Neural cell (in vitro differentiated cells): ENCODE measurements around the gene SERGEF. TPM values are rescaled to one million over a fixed set of nuclear protein-coding genes. Genes with fewer than 3 reads are reported as not detected.

ENCODE experiments used
- H2AFZ ChIP-seq: fragments of 200-600, 300-800 bp; sonication (generic), shearing (Covaris generic); 2 replicates; pipeline ENCODE4 v1.6.0; 2014; ENCODE audit warnings: low read depth, mild to moderate bottlenecking, antibody characterized with exemption, low read length, moderate library complexity
- H3F3A ChIP-seq: fragments of 200-600 bp; shearing (Covaris generic); 2 replicates; pipeline ENCODE4 v1.6.1; 2016; ENCODE audit warnings: mild to moderate bottlenecking, moderate library complexity, mixed read lengths, antibody characterized with exemption, low read length; ENCODE audit not compliant: insufficient read depth, poor library complexity, severe bottlenecking
- H3K27ac ChIP-seq: fragments of 200-600, 300-800 bp; sonication (generic), shearing (Covaris generic); 2 replicates; pipeline ENCODE4 v1.5.1; 2014; ENCODE audit warnings: mild to moderate bottlenecking, low read length, moderate library complexity
- H3K27me3 ChIP-seq: fragments of 300-800, 200-600 bp; sonication (generic), shearing (Covaris generic); 2 replicates; pipeline ENCODE4 v1.6.0; 2014; ENCODE audit warnings: mild to moderate bottlenecking, low read depth, low read length, moderate library complexity; ENCODE audit not compliant: insufficient read depth
- H3K36me3 ChIP-seq: fragments of 300-800, 200-600 bp; sonication (generic), shearing (Covaris generic); 2 replicates; pipeline ENCODE4 v1.5.1; 2014; ENCODE audit warnings: mild to moderate bottlenecking, antibody characterized with exemption, low read length, moderate library complexity; ENCODE audit not compliant: insufficient read depth
- H3K4me2 ChIP-seq: fragments of 300-800, 200-600 bp; sonication (generic), shearing (Covaris generic); 2 replicates; pipeline ENCODE4 v1.6.0; 2014; ENCODE audit warnings: mild to moderate bottlenecking, low read length
- H3K4me3 ChIP-seq: fragments of 300-800, 200-600 bp; sonication (generic), shearing (Covaris generic); 2 replicates; pipeline ENCODE4 v1.5.1; 2014; ENCODE audit warnings: mild to moderate bottlenecking, low read length, moderate library complexity
- H3K79me2 ChIP-seq: fragments of 200-600 bp; shearing (Covaris generic); replicated peaks from 2 replicates; pipeline ENCODE4 v1.6.0; 2014; ENCODE audit warnings: mild to moderate bottlenecking, low read length, moderate library complexity; ENCODE audit not compliant: insufficient read depth
- H3K9ac ChIP-seq: fragments of 300-800, 200-600 bp; sonication (generic), shearing (Covaris generic); 2 replicates; pipeline ENCODE4 v1.6.1; 2016; ENCODE audit warnings: mild to moderate bottlenecking, low read length, mixed read lengths
- H3K9me2 ChIP-seq: fragments of 200-600 bp; shearing (Covaris generic); 2 replicates; pipeline ENCODE4 v1.6.1; 2016; ENCODE audit warnings: mild to moderate bottlenecking, low read length, mixed read lengths; ENCODE audit not compliant: insufficient read depth
- H3K9me3 ChIP-seq: fragments of 200-600, 300-800 bp; sonication (generic), shearing (Covaris generic); 2 replicates; pipeline ENCODE4 v1.6.1; 2016; ENCODE audit warnings: mild to moderate bottlenecking, mixed run types, low read length, moderate library complexity, mixed read lengths
- H4K20me1 ChIP-seq: fragments of 200-600 bp; shearing (Covaris generic); 2 replicates; pipeline ENCODE4 v1.6.1; 2016; ENCODE audit warnings: mild to moderate bottlenecking, mixed run types; ENCODE audit not compliant: insufficient read depth
- EP300 ChIP-seq: fragments of 450-650 bp; conservative IDR thresholded peaks from 2 replicates; pipeline ENCODE4 v1.6.1; 2014; ENCODE audit warnings: antibody characterized with exemption, mild to moderate bottlenecking, moderate library complexity; ENCODE audit not compliant: poor library complexity, severe bottlenecking
- EZH2 ChIP-seq: fragments of 200-600, 300-800 bp; shearing (Covaris generic), sonication (generic); IDR thresholded peaks from 2 replicates; pipeline ENCODE4 v1.6.1; 2014; ENCODE audit warnings: antibody characterized with exemption, low read length, borderline replicate concordance, mild to moderate bottlenecking; ENCODE audit not compliant: insufficient read depth, poor library complexity, severe bottlenecking
- MXI1 ChIP-seq: fragments of 450-650 bp; conservative IDR thresholded peaks from 2 replicates; pipeline ENCODE4 v1.6.1; 2014; ENCODE audit warnings: antibody characterized with exemption, mild to moderate bottlenecking; ENCODE audit not compliant: poor library complexity, severe bottlenecking
- POLR2AphosphoS5 ChIP-seq: IDR thresholded peaks from 2 replicates; pipeline ENCODE4 v1.6.1; 2012
- RAD21 ChIP-seq: fragments of 450-650 bp; conservative IDR thresholded peaks from 2 replicates; pipeline ENCODE4 v1.6.1; 2014; ENCODE audit warnings: antibody characterized with exemption, mild to moderate bottlenecking, moderate library complexity
- SMC3 ChIP-seq: fragments of 450-650 bp; conservative IDR thresholded peaks from 2 replicates; pipeline ENCODE4 v1.6.1; 2014; ENCODE audit warnings: antibody characterized with exemption, mild to moderate bottlenecking, moderate library complexity; ENCODE audit not compliant: poor library complexity
- TAF1 ChIP-seq: IDR thresholded peaks from 2 replicates; pipeline ENCODE4 v1.6.1; 2012; ENCODE audit warnings: low read depth
- polyA plus RNA-seq: library from polyadenylated mRNA; depleted of rRNA; stranded (reverse); fragments of >200 nt; gene quantifications from 2 replicates; pipeline ENCODE4 v1.2.3, GENCODE V29; 2014
- TF ChIP-seq, protein P1 (sequence below): IDR thresholded peaks from 2 replicates; pipeline ENCODE4 v1.6.1; 2012; ENCODE audit warnings: borderline replicate concordance
- TF ChIP-seq, protein P2 (sequence below): fragments of 450-650 bp; IDR thresholded peaks from 2 replicates; pipeline ENCODE4 v1.5.1; 2014; ENCODE audit warnings: antibody characterized with exemption, mild to moderate bottlenecking, moderate library complexity; ENCODE audit not compliant: poor library complexity, severe bottlenecking

SERGEF gene
- polyA plus RNA-seq, 1 donor from 2014 or later: 49.6 TPM

DNA sequence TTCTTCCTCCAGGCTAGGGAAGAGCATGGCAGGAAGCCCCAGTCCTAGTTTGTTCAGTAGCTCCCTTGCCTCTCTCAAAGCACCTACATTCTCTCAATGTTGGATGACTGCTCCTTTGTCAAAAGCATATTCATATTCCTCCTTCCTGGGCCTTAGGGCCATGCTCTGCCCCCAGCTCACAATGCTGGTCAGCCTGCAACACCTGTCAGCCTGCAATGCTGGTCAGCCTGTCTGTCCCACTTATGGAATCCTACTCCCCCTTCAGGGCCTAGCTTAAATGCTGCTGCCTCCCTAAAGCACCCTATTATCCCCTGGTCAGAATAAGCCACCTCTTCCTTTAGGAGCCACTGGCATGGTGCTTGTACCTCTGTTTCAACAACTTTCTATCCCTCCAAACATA lies 45.2 kb downstream of the SERGEF start:
- H3K79me2 ChIP-seq: no peaks in the 10 kb centered on the region
- no peak overlapping the region for H2AFZ ChIP-seq
- H3K4me2 ChIP-seq: no peak overlapping the region
- TF ChIP-seq, protein P1, sequence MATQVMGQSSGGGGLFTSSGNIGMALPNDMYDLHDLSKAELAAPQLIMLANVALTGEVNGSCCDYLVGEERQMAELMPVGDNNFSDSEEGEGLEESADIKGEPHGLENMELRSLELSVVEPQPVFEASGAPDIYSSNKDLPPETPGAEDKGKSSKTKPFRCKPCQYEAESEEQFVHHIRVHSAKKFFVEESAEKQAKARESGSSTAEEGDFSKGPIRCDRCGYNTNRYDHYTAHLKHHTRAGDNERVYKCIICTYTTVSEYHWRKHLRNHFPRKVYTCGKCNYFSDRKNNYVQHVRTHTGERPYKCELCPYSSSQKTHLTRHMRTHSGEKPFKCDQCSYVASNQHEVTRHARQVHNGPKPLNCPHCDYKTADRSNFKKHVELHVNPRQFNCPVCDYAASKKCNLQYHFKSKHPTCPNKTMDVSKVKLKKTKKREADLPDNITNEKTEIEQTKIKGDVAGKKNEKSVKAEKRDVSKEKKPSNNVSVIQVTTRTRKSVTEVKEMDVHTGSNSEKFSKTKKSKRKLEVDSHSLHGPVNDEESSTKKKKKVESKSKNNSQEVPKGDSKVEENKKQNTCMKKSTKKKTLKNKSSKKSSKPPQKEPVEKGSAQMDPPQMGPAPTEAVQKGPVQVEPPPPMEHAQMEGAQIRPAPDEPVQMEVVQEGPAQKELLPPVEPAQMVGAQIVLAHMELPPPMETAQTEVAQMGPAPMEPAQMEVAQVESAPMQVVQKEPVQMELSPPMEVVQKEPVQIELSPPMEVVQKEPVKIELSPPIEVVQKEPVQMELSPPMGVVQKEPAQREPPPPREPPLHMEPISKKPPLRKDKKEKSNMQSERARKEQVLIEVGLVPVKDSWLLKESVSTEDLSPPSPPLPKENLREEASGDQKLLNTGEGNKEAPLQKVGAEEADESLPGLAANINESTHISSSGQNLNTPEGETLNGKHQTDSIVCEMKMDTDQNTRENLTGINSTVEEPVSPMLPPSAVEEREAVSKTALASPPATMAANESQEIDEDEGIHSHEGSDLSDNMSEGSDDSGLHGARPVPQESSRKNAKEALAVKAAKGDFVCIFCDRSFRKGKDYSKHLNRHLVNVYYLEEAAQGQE: no peak
- no peak for TF ChIP-seq RAD21
- TF ChIP-seq TAF1: no peak
- TF ChIP-seq EP300: no peak
- no peak for TF ChIP-seq POLR2AphosphoS5
- TF ChIP-seq SMC3: no peak
- no peak for TF ChIP-seq MXI1
- TF ChIP-seq EZH2: no peak
- TF ChIP-seq, protein P2, sequence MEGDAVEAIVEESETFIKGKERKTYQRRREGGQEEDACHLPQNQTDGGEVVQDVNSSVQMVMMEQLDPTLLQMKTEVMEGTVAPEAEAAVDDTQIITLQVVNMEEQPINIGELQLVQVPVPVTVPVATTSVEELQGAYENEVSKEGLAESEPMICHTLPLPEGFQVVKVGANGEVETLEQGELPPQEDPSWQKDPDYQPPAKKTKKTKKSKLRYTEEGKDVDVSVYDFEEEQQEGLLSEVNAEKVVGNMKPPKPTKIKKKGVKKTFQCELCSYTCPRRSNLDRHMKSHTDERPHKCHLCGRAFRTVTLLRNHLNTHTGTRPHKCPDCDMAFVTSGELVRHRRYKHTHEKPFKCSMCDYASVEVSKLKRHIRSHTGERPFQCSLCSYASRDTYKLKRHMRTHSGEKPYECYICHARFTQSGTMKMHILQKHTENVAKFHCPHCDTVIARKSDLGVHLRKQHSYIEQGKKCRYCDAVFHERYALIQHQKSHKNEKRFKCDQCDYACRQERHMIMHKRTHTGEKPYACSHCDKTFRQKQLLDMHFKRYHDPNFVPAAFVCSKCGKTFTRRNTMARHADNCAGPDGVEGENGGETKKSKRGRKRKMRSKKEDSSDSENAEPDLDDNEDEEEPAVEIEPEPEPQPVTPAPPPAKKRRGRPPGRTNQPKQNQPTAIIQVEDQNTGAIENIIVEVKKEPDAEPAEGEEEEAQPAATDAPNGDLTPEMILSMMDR: no peak
- H3K9me2 ChIP-seq: no peaks in the 10 kb centered on the region
- H3F3A ChIP-seq: no peaks in the 10 kb centered on the region
- peaks cover 19% of the 10 kb centered on the region for H3K36me3 ChIP-seq
- no peak overlapping the region for H3K27ac ChIP-seq
- peaks cover 5% of the 10 kb centered on the region for H3K9me3 ChIP-seq
- no peaks in the 10 kb centered on the region for H4K20me1 ChIP-seq
- H3K9ac ChIP-seq: no peak overlapping the region
- no peaks in the 10 kb centered on the region for H3K27me3 ChIP-seq
- H3K4me3 ChIP-seq: no peak overlapping the region

DNA sequence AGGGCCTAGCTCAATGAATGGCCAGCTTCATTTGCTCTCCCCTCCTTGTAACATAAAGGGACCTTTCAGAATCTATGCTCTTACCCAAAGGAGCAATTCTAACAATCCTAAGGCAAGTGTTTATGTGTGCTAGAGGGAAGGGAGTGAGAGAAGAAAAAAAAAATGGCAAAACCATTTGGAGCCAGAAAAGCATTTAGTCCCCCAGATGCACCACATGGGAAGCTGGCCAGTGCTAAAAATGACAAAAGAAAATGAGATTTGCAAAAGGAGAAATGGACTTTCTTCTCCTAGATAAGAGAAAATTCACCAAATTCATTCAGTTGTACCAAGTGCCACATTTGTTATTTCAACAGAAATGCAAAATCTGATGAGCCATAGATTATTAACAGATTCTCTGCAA lies 52.8 kb downstream of the SERGEF start:
- Histone ChIP-seq H4K20me1 (no peaks in the 10 kb centered on the region), H3K9me3 (no peaks in the 10 kb centered on the region), H3K4me3 (no peak overlapping the region), H3K9me2 (no peaks in the 10 kb centered on the region), H3K79me2 (no peaks in the 10 kb centered on the region), H3K27me3 (no peaks in the 10 kb centered on the region), H3K4me2 (no peak overlapping the region), H3K27ac (no peak overlapping the region), H3K36me3 (peaks cover 8% of the 10 kb centered on the region), H2AFZ (no peak overlapping the region), H3F3A (no peaks in the 10 kb centered on the region), H3K9ac (no peak overlapping the region)
- no peak for TF ChIP-seq EP300

DNA sequence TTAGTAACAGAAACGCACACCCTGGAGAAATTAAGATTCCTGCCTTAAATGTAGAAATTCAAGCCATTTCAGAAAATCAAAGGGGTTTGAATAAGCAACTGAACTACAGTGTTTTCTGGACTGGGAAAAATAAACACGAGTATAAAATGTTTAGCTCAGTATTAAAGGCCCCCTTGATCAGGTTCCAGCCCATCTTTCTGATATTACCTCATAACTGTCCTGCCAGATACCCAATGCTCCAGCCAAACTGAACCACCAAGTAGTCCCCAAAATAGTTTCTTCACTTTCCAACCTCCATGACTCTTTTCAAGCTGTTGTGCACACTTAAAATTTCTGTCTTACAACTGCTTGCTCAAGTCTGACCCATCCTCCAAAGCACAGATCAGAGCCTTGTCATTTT lies 54.4 kb downstream of the SERGEF start:
- Histone ChIP-seq H3K27ac (no peak overlapping the region), H3K9ac (no peak overlapping the region), H3K9me3 (no peaks in the 10 kb centered on the region), H3K79me2 (no peaks in the 10 kb centered on the region), H3F3A (no peaks in the 10 kb centered on the region), H3K4me3 (no peak overlapping the region), H4K20me1 (no peaks in the 10 kb centered on the region), H2AFZ (no peak overlapping the region), H3K36me3 (peaks cover 8% of the 10 kb centered on the region), H3K27me3 (no peaks in the 10 kb centered on the region), H3K4me2 (no peak overlapping the region), H3K9me2 (no peaks in the 10 kb centered on the region)
- no peak for TF ChIP-seq EP300
- TF ChIP-seq POLR2AphosphoS5: no peak
